PC-3 (cell line): ENCODE results near the gene USF3. TPM values are rescaled to one million over a fixed set of nuclear protein-coding genes. Genes with fewer than 3 reads are reported as not detected.

Source experiments
- ATAC-seq: fragments of 200-7000 bp; cut with Tn5 transposase; 2 replicates; pipeline ENCODE4 v1.9.1; 2020; ENCODE audit warnings: mild to moderate bottlenecking, moderate library complexity
- BruUV-seq: library from RNA; stranded (reverse); fragments of 400-500 nt; replicated peaks from 2 replicates; lab custom pipeline; 2021; lab: Mats Ljungman, UMichigan
- CTCF ChIA-PET: fragments of 300-600 bp; sonication (Branson Sonifier 250); formaldehyde crosslinking; loops from one replicate; lab custom pipeline; 2022; ENCODE audit warnings: antibody characterized with exemption; lab: Charles Lee
- POLR2A ChIA-PET: fragments of 300-600 bp; sonication (Branson Sonifier 250); formaldehyde crosslinking; loops from one replicate; lab custom pipeline; 2022; ENCODE audit warnings: antibody characterized with exemption; ENCODE audit not compliant: unreplicated experiment; lab: Charles Lee
- DNase-seq: peaks from one replicate; pipeline ENCODE4 v3.0.0-alpha.2; 2015
- H2AFZ ChIP-seq: fragments of 300-600 bp; sonication (generic); 2 replicates; pipeline ENCODE4 v1.6.0; 2016; ENCODE audit warnings: antibody characterized with exemption, low read length
- H3F3A ChIP-seq: fragments of 300-600 bp; sonication (generic); one replicate; pipeline ENCODE4 v1.6.0; 2017; ENCODE audit warnings: antibody characterized with exemption, low read length, control low read depth, mild to moderate bottlenecking; ENCODE audit not compliant: unreplicated experiment
- H3K27ac ChIP-seq: fragments of 300-600 bp; sonication (generic); 2 replicates; pipeline ENCODE4 v1.5.1; 2016; ENCODE audit warnings: mild to moderate bottlenecking, low read length
- H3K27me3 ChIP-seq: fragments of 300-600 bp; sonication (generic); 2 replicates; pipeline ENCODE4 v1.6.1; 2016; ENCODE audit warnings: low read length, mixed read lengths
- H3K36me3 ChIP-seq: fragments of 300-600 bp; sonication (generic); 2 replicates; pipeline ENCODE4 v1.6.1; 2016; ENCODE audit warnings: low read depth, mixed run types, low read length, mixed read lengths
- H3K4me1 ChIP-seq: fragments of 300-600 bp; sonication (generic); 2 replicates; pipeline ENCODE4 v1.5.1; 2016; ENCODE audit warnings: low read length; ENCODE audit not compliant: insufficient read depth
- H3K4me2 ChIP-seq: fragments of 300-600 bp; sonication (generic); 2 replicates; pipeline ENCODE4 v1.6.0; 2016; ENCODE audit warnings: low read length
- H3K4me3 ChIP-seq: fragments of 300-600 bp; sonication (generic); 2 replicates; pipeline ENCODE4 v1.5.1; 2016; ENCODE audit warnings: mild to moderate bottlenecking, low read length, mixed read lengths
- H3K79me2 ChIP-seq: fragments of 300-600 bp; sonication (generic); 2 replicates; pipeline ENCODE4 v1.6.1; 2017; ENCODE audit warnings: low read length, mixed read lengths
- H3K9ac ChIP-seq: fragments of 300-600 bp; sonication (generic); 2 replicates; pipeline ENCODE4 v1.6.0; 2016; ENCODE audit warnings: mild to moderate bottlenecking, low read length
- H3K9me2 ChIP-seq: fragments of 300-600 bp; sonication (generic); replicated peaks from 2 replicates; pipeline ENCODE4 v1.6.1; 2016; ENCODE audit warnings: mixed run types, low read length, mixed read lengths
- H3K9me3 ChIP-seq: fragments of 300-600 bp; sonication (generic); 2 replicates; pipeline ENCODE4 v1.6.1; 2016; ENCODE audit warnings: low read length, mixed read lengths
- H4K20me1 ChIP-seq: fragments of 300-600 bp; sonication (generic); 2 replicates; pipeline ENCODE4 v1.6.1; 2016; ENCODE audit warnings: low read length, mixed read lengths
- EZH2 ChIP-seq: fragments of 300-600 bp; sonication (generic); IDR thresholded peaks from one replicate; pipeline ENCODE4 v1.6.1; 2017; ENCODE audit warnings: antibody characterized with exemption, mild to moderate bottlenecking, low read length; ENCODE audit not compliant: unreplicated experiment
- EZH2phosphoT487 ChIP-seq: fragments of 300-600 bp; sonication (generic); IDR thresholded peaks from 2 replicates; pipeline ENCODE4 v1.6.1; 2018; ENCODE audit warnings: mild to moderate bottlenecking, antibody characterized with exemption, low read length, borderline replicate concordance
- intact Hi-C: fragments of 100-400 bp; cut with micrococcal nuclease; formaldehyde crosslinking; loops from 2 replicates; pipeline ENCODE4 v1.9.0; 2023
- total RNA-seq: library from RNA; depleted of rRNA; stranded (reverse); fragments of >200 nt; gene quantifications from 2 replicates; pipeline ENCODE4 v1.2.3, GENCODE V29; 2014
- TF ChIP-seq, protein P1 (sequence below): fragments of 300-600 bp; sonication (generic); conservative IDR thresholded peaks from 2 replicates; pipeline ENCODE4 v1.5.1; 2017; ENCODE audit warnings: antibody characterized with exemption, low read depth, mild to moderate bottlenecking, low read length

Gene USF3
- total RNA-seq, 1 experiment from 2014 or later: 10.5 TPM

- CTCF ChIA-PET: no interaction called here
- no peaks in the 10 kb centered on the region for H3K27me3 ChIP-seq
- no peaks in the 10 kb centered on the region for H3K79me2 ChIP-seq
Measured at GRCh38 chr3:113659996-113660395, 36.4 kb downstream of the USF3 start.

GRCh38 chr3:113659101-113659541 is 37.3 kb downstream of the USF3 start:
- H3K9me2 ChIP-seq: no peaks in the 10 kb centered on the region
- H3K27ac ChIP-seq: no peak overlapping the region
- intact Hi-C loops: no loop called here
- ATAC-seq (no peak), DNase-seq (no peak)
- no peaks in the 10 kb centered on the region for H4K20me1 ChIP-seq
- no peak overlapping the region for H3K4me3 ChIP-seq
- H3K36me3 ChIP-seq: peaks cover 3% of the 10 kb centered on the region; the same call in 1 of the 2 replicates
- H3K4me2 ChIP-seq: no peak overlapping the region
- no peak overlapping the region for H2AFZ ChIP-seq
- TF ChIP-seq, protein P1, sequence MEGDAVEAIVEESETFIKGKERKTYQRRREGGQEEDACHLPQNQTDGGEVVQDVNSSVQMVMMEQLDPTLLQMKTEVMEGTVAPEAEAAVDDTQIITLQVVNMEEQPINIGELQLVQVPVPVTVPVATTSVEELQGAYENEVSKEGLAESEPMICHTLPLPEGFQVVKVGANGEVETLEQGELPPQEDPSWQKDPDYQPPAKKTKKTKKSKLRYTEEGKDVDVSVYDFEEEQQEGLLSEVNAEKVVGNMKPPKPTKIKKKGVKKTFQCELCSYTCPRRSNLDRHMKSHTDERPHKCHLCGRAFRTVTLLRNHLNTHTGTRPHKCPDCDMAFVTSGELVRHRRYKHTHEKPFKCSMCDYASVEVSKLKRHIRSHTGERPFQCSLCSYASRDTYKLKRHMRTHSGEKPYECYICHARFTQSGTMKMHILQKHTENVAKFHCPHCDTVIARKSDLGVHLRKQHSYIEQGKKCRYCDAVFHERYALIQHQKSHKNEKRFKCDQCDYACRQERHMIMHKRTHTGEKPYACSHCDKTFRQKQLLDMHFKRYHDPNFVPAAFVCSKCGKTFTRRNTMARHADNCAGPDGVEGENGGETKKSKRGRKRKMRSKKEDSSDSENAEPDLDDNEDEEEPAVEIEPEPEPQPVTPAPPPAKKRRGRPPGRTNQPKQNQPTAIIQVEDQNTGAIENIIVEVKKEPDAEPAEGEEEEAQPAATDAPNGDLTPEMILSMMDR: no peak
- TF ChIP-seq EZH2phosphoT487 (no peak), EZH2 (no peak)
- no peaks in the 10 kb centered on the region for H3K79me2 ChIP-seq
- no peaks in the 10 kb centered on the region for H3K27me3 ChIP-seq
- no peak overlapping the region for H3K9ac ChIP-seq
- no peaks in the 10 kb centered on the region for H3K9me3 ChIP-seq
- H3F3A ChIP-seq: no peaks in the 10 kb centered on the region
- ChIA-PET POLR2A (no interaction called here), CTCF (no interaction called here)
- no peaks in the 10 kb centered on the region for H3K4me1 ChIP-seq
- BruUV-seq: no TSS peak

More at GRCh38 chr3:113659996-113660395, 36.4 kb downstream of the USF3 start:
- Histone ChIP-seq H2AFZ (no peak overlapping the region), H3K9ac (no peak overlapping the region), H3F3A (no peaks in the 10 kb centered on the region), H3K9me3 (no peaks in the 10 kb centered on the region), H3K9me2 (no peaks in the 10 kb centered on the region), H3K36me3 (peaks cover 3% of the 10 kb centered on the region; the same call in 1 of the 2 replicates), H4K20me1 (no peaks in the 10 kb centered on the region), H3K27ac (no peak overlapping the region), H3K4me3 (no peak overlapping the region), H3K4me1 (no peaks in the 10 kb centered on the region), H3K4me2 (no peak overlapping the region)
- DNase-seq (no peak), ATAC-seq (no peak)
- BruUV-seq: no TSS peak
- POLR2A ChIA-PET: no interaction called here
- TF ChIP-seq EZH2: no peak
- TF ChIP-seq, protein P1: no peak
- intact Hi-C loops: no loop called here

GRCh38 chr3:113658107-113658506 is 38.3 kb downstream of the USF3 start:
- no TSS peak for BruUV-seq
- POLR2A ChIA-PET: no interaction called here
- Histone ChIP-seq H3F3A (no peaks in the 10 kb centered on the region), H3K4me2 (no peak overlapping the region), H3K9me2 (no peaks in the 10 kb centered on the region), H3K4me1 (no peaks in the 10 kb centered on the region), H3K9ac (no peak overlapping the region), H3K9me3 (no peaks in the 10 kb centered on the region), H2AFZ (no peak overlapping the region), H4K20me1 (no peaks in the 10 kb centered on the region), H3K4me3 (no peak overlapping the region), H3K27ac (no peak overlapping the region), H3K79me2 (no peaks in the 10 kb centered on the region), H3K36me3 (peaks cover 3% of the 10 kb centered on the region; the same call in 1 of the 2 replicates), H3K27me3 (no peaks in the 10 kb centered on the region)
- CTCF ChIA-PET: no interaction called here
- no peak for DNase-seq
- intact Hi-C loops: no loop called here
- TF ChIP-seq, protein P1: no peak
- TF ChIP-seq EZH2phosphoT487 (no peak), EZH2 (no peak)
- ATAC-seq: no peak
